ENCODE measurements around the gene PRODH2. TPM values are rescaled to one million over a fixed set of nuclear protein-coding genes. Genes with fewer than 3 reads are reported as not detected.

PRODH2 gene
- total and polyA plus RNA-seq, 10 of the 15 experiments (the other 5 are each of a cell fraction or from before 2014, with no cell fraction given), result 0.07 TPM; not detected in 9

DNA sequence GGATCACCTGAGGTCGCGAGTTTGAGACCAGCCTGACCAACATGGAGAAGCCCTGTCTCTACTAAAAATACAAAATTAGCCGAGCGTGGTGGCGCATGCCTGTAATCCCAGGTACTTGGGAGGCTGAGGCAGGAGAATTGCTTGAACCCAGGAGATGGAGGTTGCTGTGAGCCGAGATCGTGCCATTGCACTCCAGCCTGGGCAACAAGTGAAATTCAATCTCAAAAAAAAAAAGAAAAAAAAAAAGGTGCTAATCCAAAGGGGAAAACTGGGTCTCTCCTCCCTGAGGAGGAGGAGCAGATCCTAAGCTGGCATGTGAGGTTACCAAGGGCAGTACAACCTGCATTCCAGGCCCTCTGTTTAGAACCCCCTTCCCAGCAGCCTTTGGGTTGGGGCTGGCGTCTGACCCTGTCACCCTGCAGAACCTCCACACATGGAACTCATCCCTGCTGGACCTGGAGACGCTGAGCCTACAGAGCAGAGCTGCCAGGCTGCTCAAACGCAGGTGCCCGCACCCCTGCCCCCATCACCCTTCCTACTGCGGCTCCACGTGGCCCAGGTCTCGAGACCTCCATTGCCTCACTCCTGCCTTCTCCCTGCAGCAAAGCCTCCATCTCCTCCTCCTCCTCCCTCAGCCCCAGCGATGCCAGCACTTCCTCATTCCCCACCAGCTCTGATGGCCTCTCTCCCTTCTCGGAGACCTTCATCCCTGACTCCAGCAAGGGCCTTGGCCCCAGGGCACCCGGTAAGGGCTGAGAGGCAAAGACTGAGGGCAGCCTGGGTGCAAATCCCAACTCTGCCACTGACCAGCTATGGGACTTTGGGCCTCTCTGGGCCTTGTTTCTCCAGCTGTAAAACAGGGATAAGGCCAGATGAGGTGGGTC is 48.0 kb downstream of the PRODH2 start (continued):
- TF ChIP-seq TAF1 (IDR thresholded peaks at IDR 0.05; ENCODE audit: borderline replicate concordance, low read depth, low read length) (no peak), MEF2B (IDR thresholded peaks at IDR 0.05; ENCODE audit: partially characterized antibody, poor library complexity, severe bottlenecking) (no peak), CBX5 (IDR thresholded peaks at IDR 0.05; ENCODE audit: low read depth) (no peak), DPF2 (IDR thresholded peaks at IDR 0.05) (no peak), EP300 (IDR thresholded peaks at IDR 0.05; ENCODE audit: borderline replicate concordance in 1 of 2, control insufficient read depth in 1 of 2, low read depth in 2 of 2, low read length in 2 of 2) (no peak), RB1 (IDR thresholded peaks at IDR 0.05; ENCODE audit: borderline replicate concordance) (no peak), PAX8 (IDR thresholded peaks at IDR 0.05) (no peak), JUNB (IDR thresholded peaks at IDR 0.05) (no peak), NR2C2 (IDR thresholded peaks at IDR 0.05; ENCODE audit: borderline replicate concordance, control insufficient read depth, insufficient read length, low read depth) (no peak)
- TF ChIP-seq, protein P1, sequence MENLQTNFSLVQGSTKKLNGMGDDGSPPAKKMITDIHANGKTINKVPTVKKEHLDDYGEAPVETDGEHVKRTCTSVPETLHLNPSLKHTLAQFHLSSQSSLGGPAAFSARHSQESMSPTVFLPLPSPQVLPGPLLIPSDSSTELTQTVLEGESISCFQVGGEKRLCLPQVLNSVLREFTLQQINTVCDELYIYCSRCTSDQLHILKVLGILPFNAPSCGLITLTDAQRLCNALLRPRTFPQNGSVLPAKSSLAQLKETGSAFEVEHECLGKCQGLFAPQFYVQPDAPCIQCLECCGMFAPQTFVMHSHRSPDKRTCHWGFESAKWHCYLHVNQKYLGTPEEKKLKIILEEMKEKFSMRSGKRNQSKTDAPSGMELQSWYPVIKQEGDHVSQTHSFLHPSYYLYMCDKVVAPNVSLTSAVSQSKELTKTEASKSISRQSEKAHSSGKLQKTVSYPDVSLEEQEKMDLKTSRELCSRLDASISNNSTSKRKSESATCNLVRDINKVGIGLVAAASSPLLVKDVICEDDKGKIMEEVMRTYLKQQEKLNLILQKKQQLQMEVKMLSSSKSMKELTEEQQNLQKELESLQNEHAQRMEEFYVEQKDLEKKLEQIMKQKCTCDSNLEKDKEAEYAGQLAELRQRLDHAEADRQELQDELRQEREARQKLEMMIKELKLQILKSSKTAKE (IDR thresholded peaks at IDR 0.05; ENCODE audit: low read depth, poor library complexity, severe bottlenecking), result no peak
